GM21528 (cell line): ENCODE measurements around the gene PCDHGC4.
A peak's percentile ranks its signal among the peaks of the same experiment; 100 is the strongest.

Experiments
- ATAC-seq: cut with Tn5 transposase; IDR thresholded peaks from one replicate; pipeline ENCODE4 v1.9.1; 2021; ENCODE audit warnings: mild to moderate bottlenecking, moderate library complexity; ENCODE audit not compliant: unreplicated experiment, low FRiP score

The PCDHGC4 gene

GRCh38 chr5:141484641-141485311, at the start of gene PCDHGC4:
PCDHGC4 (plus strand) TSS chr5:141485030; CDS start chr5:141485174, 144 bp downstream.
- ATAC-seq = no peak

- no peak for ATAC-seq
Measured at GRCh38 chr5:141437221-141437620, 47.6 kb upstream of the PCDHGC4 start.

GRCh38 chr5:141439411-141440141, 45.3 kb upstream of the PCDHGC4 start:
- ATAC-seq = no peak

GRCh38 chr5:141440341-141440740, 44.5 kb upstream of the PCDHGC4 start:
- ATAC-seq = no peak

- no peak for ATAC-seq
Measured at GRCh38 chr5:141441571-141442170, 43.2 kb upstream of the PCDHGC4 start.

GRCh38 chr5:141465351-141465750, 19.5 kb upstream of the PCDHGC4 start:
- ATAC-seq = no peak

GRCh38 chr5:141475625-141476131, 9.2 kb upstream of the PCDHGC4 start, which contains the start of gene PCDHGC3:
PCDHGC3 (plus strand) TSS chr5:141475966; CDS start chr5:141476117, 151 bp downstream.
- ATAC-seq = peak; percentile 97

- peak; percentile 34 for ATAC-seq
Measured at GRCh38 chr5:141476132-141476911, 8.5 kb upstream of the PCDHGC4 start.

GRCh38 chr5:141477044-141477575, 7.7 kb upstream of the PCDHGC4 start:
- no peak for ATAC-seq

GRCh38 chr5:141477815-141478214, 7.0 kb upstream of the PCDHGC4 start:
- no peak for ATAC-seq

- ATAC-seq = no peak
Measured at GRCh38 chr5:141478321-141478945, 6.4 kb upstream of the PCDHGC4 start.

GRCh38 chr5:141479776-141480175, 5.1 kb upstream of the PCDHGC4 start:
- no peak for ATAC-seq

GRCh38 chr5:141483902-141484301, 928 bp upstream of the PCDHGC4 start:
- no peak for ATAC-seq

- no peak for ATAC-seq
Measured at GRCh38 chr5:141484310-141484640, 555 bp upstream of the PCDHGC4 start.

GRCh38 chr5:141485321-141486055, 658 bp downstream of the PCDHGC4 start:
- ATAC-seq = no peak

- ATAC-seq = no peak
Measured at GRCh38 chr5:141486091-141486490, 1.3 kb downstream of the PCDHGC4 start.

GRCh38 chr5:141487131-141487530, 2.3 kb downstream of the PCDHGC4 start:
- no peak for ATAC-seq

- no peak for ATAC-seq
Measured at GRCh38 chr5:141488591-141489561, 4.0 kb downstream of the PCDHGC4 start, which contains the start of gene PCDHGC5. PCDHGC5 (plus strand) TSS chr5:141489081; CDS start chr5:141489241, 160 bp downstream.
